ENCODE measurements around the gene CPED1.
"Not testable (repeated sequence)": the region's sequence is repeated elsewhere in the genome, so short reads cannot be mapped to it uniquely, and the experiment has no call there.

Gene CPED1

GRCh38 chr7:121157885-121158590, 169.5 kb downstream of the CPED1 start:
- no peak for DNase-seq

GRCh38 chr7:121158665-121159064, 170.2 kb downstream of the CPED1 start:
- no peak for DNase-seq

- DNase-seq = no peak
Measured at GRCh38 chr7:121159553-121159952, 171.0 kb downstream of the CPED1 start.

GRCh38 chr7:121160150-121161008, 171.9 kb downstream of the CPED1 start:
- DNase-seq = no peak

- DNase-seq = no peak
Measured at GRCh38 chr7:121163699-121164098, 175.2 kb downstream of the CPED1 start.

- DNase-seq = no peak
Measured at GRCh38 chr7:121164247-121164646, 175.7 kb downstream of the CPED1 start.

GRCh38 chr7:121166916-121167315, 178.4 kb downstream of the CPED1 start:
- DNase-seq = no peak

- DNase-seq = no peak
Measured at GRCh38 chr7:121167971-121168370, 179.5 kb downstream of the CPED1 start.

GRCh38 chr7:121169469-121169868, 181.0 kb downstream of the CPED1 start:
- no peak for DNase-seq

GRCh38 chr7:121172484-121172883, 184.0 kb downstream of the CPED1 start:
- DNase-seq = no peak

GRCh38 chr7:121175826-121176225, 187.3 kb downstream of the CPED1 start:
- no peak for DNase-seq

GRCh38 chr7:121178452-121178851, 189.9 kb downstream of the CPED1 start:
- DNase-seq = no peak

GRCh38 chr7:121178869-121179497, 190.5 kb downstream of the CPED1 start:
- no peak for DNase-seq

- no peak for DNase-seq
Measured at GRCh38 chr7:121180436-121181063, 192.0 kb downstream of the CPED1 start.

GRCh38 chr7:121181357-121181756, 192.8 kb downstream of the CPED1 start:
- no peak for DNase-seq

GRCh38 chr7:121182281-121182680, 193.8 kb downstream of the CPED1 start:
- DNase-seq = no peak

- DNase-seq = no peak
Measured at GRCh38 chr7:121182902-121183301, 194.4 kb downstream of the CPED1 start.

GRCh38 chr7:121183883-121184282, 195.4 kb downstream of the CPED1 start:
- DNase-seq = not testable (repeated sequence)

- DNase-seq = no peak
Measured at GRCh38 chr7:121186746-121187145, 198.2 kb downstream of the CPED1 start.

- DNase-seq = no peak
Measured at GRCh38 chr7:121187222-121187621, 198.7 kb downstream of the CPED1 start.

- DNase-seq = no peak
Measured at GRCh38 chr7:121187676-121188075, 199.2 kb downstream of the CPED1 start.

- no peak for DNase-seq
Measured at GRCh38 chr7:121192834-121193233, 204.3 kb downstream of the CPED1 start.

- DNase-seq = no peak
Measured at GRCh38 chr7:121195010-121195409, 206.5 kb downstream of the CPED1 start.
